ENCODE measurements around the gene IFI16. TPM values are rescaled to one million over a fixed set of nuclear protein-coding genes. Genes with fewer than 3 reads are reported as not detected.

The IFI16 gene
- total RNA-seq, 1 donor from 2014 or later: 71.7 TPM

DNA sequence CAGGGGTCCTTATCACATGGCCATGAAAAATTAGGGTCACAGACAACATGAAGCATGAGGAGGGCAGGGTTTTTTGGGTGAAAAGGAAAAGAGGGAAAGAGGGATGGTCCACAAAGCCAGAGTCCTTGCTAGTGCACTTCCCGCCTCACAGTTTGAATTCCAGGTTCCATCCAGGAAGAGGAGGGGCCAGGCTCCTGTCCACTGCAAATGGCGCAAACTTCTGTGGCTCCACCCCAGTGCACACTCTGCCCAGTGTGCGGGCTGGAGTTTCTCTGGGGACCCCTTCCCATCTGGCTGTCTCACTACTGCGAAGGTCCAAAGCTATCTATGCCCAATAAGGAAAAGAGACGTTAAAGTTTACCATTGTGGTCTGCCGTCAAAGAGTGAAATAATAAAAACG is 49.0 kb downstream of the IFI16 start:
- no peak for DNase-seq (ENCODE audit: low read depth)

DNA sequence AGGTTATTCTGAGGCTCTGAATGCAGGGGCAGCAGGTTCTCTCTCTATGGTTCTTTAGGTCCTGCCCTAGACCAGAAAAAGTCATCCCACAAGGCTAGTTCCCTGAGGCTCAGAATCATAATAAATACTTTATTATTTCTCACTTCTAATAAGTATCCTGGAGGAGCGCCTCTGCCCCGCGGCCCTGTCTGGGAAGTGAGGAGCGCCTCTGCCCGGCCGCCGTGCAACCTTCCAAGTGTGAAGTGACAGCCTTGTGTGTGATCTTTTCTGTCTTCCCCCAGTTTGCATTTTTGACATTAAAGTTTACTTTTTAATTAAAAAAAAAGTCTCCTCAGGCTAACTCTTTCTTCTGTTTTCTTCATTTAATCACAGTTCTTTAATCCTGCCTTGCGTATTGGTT is 55.4 kb downstream of the IFI16 start:
- no peak for DNase-seq (ENCODE audit: low read depth)

DNA sequence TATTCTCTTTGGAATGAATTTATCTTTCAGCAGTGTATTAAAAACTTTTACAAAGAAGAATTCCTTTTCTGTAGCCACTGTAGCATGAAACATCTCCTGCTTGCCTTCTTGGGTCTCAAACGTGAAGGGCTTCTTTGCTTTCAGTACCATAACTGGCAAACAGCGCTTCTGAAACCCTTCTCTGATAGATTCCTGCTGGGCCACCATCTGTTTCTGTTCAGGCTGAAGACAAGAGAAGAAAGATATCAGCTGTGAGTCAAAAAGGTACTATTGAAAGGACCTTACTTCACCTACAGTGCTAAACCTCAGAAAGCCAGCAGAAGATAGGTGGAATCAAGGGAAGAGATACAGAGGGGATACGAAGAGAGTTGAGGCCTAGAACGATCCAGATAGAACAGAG is 56.4 kb downstream of the IFI16 start:
- DNase-seq (ENCODE audit: low read depth): no peak

DNA sequence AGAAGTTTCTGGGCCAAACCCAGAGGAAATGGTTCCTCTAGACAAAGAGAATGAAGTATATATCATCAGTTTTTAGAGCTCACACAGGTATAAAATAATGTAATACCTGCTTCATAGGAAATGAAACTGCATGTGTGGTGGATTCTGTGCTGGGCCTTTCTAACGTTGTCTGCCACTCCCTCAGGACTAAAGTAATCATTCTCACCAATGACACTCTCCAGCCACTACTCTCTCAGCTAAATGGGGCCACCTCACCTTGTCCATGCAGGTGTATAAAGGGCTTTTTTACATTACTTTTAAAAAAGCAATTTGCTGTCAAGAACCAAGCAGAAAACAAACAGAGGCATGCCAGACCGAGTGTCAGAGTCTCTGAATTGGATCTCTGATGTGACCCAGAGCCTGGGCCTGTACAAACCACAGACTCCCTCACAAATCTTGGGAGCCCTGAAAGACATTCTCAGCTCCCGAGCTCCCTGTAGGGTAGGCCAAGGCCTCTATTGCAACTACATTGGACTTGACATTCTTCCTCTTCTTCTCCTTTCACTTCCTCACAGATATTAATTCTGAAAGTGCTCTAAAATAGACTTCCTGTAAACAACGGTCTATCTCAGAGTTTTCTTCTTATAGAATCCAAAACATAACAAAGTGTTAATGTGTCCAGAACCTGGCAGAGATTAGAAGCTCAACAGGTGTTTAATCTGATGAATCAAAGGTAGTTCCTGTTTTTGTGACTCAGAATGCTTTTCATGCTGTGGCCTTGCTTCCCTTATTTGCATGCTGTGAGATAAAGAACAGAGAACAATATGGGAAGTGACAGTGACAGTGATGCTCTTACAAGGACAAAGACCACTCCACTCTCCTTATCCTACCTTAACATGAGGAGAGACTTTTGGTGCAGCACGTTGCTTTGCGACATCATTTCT is 58.3 kb downstream of the IFI16 start:
- no peak for DNase-seq (ENCODE audit: low read depth)

DNA sequence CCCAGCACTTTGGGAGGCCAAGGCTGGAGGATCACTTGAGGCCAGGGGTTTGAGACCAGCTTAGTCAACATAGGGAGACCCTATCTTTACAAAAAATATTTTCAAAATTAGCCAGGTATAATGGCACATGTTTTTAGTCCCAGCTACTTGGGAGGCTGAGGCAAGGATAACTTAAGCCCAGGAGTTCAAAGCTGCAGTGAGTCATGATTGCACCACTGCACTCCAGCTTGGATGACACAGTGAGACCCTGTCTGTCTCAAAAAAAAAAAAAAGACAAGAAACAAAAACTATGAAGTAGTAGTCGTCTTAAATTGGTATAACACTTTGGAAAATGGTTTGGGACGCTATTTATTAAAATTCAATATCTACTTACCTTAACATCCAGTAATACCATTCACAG is 59.2 kb downstream of the IFI16 start:
- DNase-seq (ENCODE audit: low read depth): no peak

DNA sequence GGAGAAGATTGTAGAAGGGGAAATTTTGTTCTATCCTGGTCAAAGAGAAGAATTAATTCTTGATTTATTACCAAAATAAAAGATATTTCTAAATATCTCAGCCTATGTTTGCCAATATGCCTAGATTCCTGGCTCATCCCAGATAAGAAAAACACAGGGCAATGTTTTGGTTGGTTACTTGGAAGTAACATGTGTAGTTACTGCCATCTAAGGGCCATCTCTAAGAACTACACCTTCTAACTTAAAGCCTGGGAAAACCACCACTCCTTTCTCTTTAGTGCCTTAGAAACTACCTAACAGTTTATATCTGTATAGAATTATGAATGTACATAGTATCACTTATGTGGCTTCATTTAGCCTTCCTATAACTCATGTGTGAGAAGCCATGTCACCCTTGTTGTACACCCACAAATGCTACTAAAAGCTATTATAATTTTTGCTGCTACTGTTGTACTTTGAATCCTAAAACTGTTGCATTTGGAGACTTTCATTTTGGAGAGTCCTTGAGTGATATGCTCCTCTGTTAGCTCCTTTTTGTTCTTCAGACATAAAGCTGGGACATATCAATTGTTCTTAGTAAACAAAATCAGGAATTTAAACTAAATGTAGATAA is 62.4 kb downstream of the IFI16 start:
- peak; percentile 66 for DNase-seq (ENCODE audit: low read depth)

DNA sequence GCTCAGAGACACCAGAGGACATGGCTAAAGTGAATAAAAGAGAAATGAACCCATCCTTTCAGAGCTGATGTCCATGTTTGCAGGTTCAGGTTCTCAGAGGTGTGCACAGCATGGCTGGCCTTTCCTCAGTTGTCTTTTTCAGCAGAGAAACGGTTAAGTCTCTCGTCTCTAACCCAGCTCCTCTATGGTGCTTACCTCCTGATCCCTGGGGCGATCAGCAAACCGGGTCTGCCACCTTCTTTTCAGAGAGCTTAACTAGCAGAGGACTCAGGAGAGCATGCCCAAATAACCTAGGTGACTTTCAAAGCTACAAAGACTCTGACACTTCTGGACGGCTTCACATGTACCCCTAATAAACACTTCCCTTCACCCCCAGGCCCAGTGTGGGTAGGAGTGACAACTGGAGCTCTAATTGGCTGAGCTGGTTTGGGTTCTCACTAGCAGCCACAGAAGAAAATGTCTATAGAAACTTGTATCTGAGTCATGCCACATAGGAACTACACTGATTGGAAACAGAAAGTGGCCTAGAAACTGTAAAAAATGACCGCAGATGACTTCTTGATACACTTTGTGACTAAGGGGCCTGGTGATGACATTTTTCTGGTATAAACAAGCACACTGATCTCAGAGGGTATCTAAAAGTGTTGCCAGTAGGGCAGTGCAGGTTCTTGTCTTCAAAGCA is 66.9 kb downstream of the IFI16 start, which contains the start of gene AIM2:
TSS of gene AIM2 (minus strand) at position 329 of the 682 bp plus-strand sequence. CDS start 3,267 bp downstream, outside the sequence.
- DNase-seq (ENCODE audit: low read depth): no peak

DNA sequence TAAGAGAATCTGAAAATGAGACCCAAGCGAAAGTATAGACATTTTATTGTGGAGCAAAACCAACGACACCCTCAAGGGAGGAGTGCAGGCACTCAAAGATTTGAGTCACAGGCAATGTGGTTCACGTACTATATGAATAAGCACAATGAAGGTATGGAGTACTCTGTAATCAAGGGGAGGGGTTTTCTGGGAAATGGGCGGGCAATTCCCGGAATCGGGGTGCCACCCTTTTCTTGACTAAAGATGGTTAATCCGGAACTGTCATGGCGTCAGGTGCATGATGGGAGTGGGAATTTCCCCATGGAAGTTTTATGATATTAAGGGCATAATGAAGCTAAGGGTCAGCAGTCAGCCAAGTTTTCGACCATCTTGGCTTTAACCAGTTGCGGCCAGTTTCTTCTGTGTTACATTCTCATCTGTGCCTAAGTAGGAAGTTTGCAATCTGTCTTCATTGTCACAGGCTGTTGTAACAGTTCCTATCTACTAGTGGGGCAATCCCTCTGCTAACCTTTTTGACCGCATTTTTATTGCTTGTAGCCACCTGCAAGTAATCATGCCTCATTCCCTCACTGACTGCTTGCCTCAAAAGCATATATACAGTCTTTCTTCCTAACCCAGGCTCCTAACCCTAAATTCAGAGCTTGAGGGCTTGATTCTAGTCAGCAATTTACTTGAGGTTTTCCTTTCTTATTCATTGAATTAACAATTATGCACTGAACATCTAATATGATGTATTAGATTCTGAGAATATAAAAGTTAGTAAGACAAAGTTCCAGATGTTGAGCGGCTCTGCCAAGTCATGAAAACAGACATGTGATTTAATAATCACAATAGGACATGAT is 67.6 kb downstream of the IFI16 start:
- DNase-seq (ENCODE audit: low read depth): no peak

DNA sequence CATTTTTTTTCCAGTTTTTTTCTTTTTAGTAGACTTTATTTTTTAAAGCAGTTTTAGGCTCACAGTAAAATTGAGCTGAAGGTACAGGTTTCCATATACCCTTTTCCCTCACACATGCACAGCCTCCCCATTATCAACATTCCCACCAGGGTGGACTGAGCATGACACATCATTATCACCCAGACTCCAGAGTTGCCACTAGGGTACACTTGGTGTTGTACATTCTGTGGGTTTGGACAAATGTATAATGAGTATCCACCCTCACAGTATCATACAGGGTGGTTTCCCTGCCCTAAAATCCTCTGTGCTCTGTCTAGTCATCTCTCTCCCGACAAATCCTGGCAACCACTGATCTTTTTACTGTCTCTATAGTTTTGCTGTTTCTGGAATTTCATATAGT is 69.8 kb downstream of the IFI16 start:
- DNase-seq (ENCODE audit: low read depth): no peak

DNA sequence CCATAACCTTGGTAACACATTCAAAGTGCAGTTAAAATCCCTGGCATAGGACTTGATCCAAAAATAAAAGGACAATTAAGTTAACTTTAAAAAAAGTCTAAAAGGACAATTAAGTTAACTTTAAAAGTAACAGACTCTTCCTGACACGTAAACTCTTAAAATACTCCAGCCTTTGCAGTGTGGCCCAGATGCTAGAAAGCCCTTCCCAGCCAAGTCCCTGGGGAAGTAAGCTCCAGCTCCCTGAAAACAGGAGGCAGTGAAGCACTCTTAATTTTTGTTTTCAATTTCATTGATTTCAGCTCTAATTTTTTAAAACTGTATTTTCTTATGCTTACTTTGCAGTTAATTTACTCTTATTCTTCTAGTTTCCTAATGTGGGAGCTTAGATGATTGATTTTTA is 71.9 kb downstream of the IFI16 start:
- DNase-seq (ENCODE audit: low read depth): no peak

DNA sequence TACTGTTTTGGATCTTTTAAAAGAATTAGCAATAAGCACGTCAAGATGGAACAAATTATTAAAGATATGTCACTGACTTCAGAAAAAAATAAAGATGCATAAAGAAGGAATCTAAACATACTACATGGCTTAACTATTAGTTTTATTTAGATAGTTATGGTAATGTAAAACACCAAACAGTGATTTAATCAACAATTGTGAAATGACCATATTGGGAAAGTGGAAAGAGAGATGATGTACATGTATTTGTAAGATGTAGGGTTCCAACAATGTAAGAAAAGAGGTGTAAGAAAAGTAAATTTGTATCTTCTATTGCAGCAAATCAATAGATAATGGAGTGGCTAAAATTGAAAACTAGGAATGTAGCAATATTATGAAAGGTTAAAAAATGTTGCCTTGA is 73.3 kb downstream of the IFI16 start:
- DNase-seq (ENCODE audit: low read depth): no peak

DNA sequence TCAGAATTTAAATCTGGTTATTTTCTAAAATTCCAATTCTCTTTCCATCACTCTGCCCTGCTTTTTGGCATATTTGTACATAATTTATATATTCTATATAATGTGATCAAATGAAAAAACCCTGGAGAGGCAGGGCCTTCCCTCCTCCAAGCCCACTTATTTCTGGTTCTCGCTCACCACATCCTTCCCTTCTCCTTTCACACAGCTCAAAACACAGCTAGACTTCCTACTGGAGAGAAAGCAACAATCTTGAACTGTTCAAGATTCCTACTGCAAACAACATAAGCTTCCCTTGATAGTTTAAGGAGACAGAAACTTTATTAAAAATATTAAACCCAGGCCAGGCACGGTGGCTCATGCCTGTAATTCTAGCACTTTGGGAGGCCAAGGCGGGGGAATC is 74.4 kb downstream of the IFI16 start:
- DNase-seq (ENCODE audit: low read depth): no peak

DNA sequence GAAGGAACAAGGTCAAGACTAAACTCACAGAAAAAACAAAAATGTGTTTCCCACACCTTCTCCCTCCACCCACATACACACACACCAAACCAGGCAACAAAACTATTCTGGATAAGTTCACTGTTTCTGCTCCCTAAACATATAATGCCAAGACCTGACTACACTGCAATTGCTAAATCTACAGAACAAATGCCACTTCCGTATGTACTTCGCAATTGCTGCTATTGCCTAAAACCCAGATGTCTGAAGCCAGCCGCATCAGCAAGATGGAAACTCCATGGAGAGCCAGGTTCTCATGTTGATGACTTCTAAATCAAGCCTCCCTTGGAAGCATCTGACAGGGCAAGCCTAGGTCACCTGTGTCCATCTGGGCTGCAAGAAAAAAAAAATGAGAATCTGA is 75.2 kb downstream of the IFI16 start:
- no peak for DNase-seq (ENCODE audit: low read depth)

DNA sequence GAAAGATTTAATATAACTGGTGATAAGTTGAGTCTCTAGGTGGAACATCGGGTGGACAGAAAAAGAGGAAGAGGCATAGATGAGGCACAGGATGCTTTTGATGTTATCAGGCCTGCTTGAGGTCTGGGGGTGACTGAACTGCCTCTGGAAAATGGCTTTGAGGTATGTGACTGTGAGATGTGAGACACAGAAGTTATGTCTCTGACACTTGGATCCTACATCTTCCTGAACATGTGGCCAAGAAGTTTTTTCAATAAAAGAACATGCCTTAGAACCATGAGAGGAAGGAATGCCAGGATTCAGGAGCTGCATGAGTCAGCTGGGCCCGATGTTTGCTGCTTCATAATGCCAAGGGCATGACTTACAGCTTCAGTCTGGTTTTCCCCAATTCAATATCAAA is 78.3 kb downstream of the IFI16 start:
- DNase-seq (ENCODE audit: low read depth): peak; percentile 48

DNA sequence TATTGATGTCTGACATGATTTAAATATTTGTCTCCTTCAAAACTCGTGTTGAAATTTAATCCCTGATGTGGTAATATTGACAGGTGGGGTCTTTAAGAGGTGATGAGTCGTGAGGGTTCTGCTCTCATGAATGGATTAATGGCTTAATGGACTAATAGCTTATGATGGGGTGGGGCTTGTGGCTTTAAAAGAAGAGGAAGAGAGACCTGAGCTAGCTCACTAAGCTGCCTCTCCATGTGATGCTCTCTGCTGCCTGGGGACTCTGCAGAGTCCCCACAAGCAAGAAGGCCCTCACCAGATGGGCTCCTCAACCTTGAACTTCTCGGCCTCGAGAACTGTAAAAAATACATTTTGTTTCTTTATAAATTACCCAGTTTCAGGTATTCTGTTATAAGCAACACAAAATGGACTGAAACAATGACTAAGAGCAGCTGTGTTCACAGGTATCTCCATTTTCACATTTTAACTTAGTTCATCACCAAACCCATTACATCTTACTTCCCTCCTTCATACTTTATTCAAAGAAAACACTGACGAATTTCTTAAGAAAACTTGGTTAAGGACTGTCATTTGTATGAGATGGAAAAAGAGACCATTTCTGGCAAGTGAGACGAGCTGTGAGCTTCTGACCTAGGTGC is 79.0 kb downstream of the IFI16 start:
- DNase-seq (ENCODE audit: low read depth): peak; percentile 40

DNA sequence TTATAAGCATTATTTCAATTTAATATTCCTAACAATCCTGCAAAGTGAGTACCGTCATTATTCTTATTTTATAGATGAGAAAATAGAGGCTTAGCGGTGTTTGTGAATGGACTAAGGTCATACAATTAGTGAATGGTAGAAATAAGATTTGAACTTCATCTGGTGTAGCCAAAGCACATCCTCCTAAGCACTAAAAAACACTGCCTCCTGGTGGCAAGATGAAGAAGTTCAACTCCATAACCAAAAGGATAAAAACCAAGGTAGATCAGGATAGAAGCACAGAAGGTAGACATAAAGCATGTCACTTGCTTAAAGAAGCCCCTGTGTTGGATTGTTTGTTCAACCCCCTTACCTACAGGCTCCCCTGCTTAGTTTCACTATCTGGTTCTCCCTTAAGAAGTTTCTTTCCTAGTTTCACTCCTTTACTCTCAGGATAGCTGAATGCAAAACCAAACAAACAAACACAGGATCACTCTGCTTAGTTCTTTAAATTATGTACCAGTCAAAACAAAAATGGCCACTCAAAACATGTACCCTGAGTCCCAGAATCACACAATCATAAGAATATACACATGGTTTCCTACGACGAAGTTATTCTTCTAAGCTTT is 79.6 kb downstream of the IFI16 start:
- no peak for DNase-seq (ENCODE audit: low read depth)

DNA sequence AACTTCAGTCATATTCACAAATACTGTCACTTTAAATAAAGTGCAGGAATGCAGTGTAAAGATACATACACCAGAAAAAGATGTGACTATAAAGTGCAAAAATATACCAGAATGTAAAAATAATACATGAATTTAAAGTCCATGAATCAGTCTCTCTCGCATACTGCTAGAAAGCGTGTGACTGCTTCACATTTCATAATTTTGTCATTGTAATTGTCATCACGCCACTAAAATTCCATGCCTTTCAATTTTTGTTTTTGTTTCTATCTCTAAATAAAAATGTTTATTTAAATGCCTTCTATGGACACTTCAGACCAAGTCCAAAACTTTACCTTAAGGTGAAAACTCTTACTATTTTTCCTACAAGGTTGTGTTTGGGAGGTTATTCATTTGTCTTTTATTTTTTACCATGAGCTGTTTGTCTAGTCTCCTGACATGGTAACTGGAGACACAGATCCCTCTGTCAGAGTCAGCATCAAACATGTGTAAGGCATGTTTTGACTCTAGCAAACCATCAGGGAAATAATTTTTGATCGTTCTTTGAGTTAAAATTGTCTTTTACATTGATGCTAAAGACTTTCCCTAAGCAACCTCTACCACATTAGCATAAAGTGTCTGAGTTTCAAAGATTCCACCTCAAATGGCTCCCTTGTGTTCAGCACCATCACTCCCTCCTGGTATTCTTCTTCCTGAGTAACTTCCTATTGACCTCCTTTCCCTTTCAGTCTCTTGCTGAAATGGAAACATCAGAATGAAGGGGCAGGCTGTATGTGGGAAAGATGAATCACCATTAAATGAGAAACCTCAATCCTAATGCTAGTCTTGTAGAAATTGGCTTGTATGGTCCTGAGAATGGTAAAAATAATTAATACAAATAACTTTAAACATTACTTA is 80.8 kb downstream of the IFI16 start:
- DNase-seq (ENCODE audit: low read depth): peak; percentile 25

DNA sequence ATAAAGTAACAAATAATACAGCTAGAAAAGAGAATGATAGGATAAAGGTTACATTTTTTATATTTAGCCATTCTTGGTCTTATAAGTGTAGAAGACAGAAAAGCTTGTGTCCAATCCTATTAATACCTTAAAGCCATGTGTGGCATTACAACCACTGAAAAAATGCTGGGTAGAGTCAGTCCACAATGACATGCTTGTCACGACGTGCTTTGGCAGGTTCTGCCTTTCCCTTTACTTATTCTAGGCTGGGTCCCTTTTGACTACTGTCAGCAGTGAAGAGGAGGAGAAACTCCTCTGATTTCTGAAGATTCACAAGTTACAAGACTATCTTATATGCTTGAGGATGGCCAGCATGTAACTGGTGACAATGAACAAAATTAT is 81.5 kb downstream of the IFI16 start:
- DNase-seq (ENCODE audit: low read depth): peak; percentile 35

DNA sequence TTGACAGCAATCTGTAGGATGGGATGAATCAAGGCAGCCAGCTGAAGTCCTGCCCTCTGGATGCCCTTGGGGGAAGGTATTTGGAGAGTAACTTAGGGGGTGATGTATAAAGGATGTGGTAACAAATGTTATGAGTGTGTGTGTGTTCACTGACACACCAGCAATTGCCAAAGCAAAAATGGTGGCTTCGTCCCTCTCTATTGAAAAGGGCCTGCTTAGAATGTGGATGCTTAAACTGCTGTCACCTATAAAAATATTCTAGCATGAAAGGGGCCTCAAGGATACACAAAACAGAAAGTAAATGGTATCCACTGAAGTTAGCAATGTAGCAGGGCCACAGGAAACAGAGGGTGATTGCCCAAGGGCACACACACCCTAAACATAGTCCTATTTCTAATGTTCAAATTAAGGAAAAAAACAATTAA is 81.9 kb downstream of the IFI16 start:
- DNase-seq (ENCODE audit: low read depth): no peak
